MM.1S (cell line): Measurements from ENCODE around the gene HYDIN.
"Not testable (repeated sequence)": the region's sequence is repeated elsewhere in the genome, so short reads cannot be mapped to it uniquely, and the experiment has no call there.

Experiments
- DNase-seq: peaks from one replicate; pipeline ENCODE4 v3.0.0-alpha.2; 2015
- H2AFZ ChIP-seq: fragments of 300-600 bp; sonication (generic); 2 replicates; pipeline ENCODE4 v1.6.0; 2016; ENCODE audit warnings: antibody characterized with exemption, low read length
- H3F3A ChIP-seq: fragments of 300-600 bp; sonication (generic); 2 replicates; pipeline ENCODE4 v1.6.1; 2016; ENCODE audit warnings: mild to moderate bottlenecking, antibody characterized with exemption, low read length, moderate library complexity, mixed read lengths; ENCODE audit not compliant: insufficient read depth
- H3K27ac ChIP-seq: fragments of 300-600 bp; sonication (generic); 2 replicates; pipeline ENCODE4 v1.5.1; 2016; ENCODE audit warnings: mild to moderate bottlenecking, low read length
- H3K27me3 ChIP-seq: fragments of 300-600 bp; sonication (generic); replicated peaks from 2 replicates; pipeline ENCODE4 v1.6.0; 2016; ENCODE audit warnings: low read length; ENCODE audit not compliant: insufficient read depth
- H3K36me3 ChIP-seq: fragments of 300-600 bp; sonication (generic); replicated peaks from 2 replicates; pipeline ENCODE4 v1.6.1; 2016; ENCODE audit warnings: mild to moderate bottlenecking, low read length, mixed read lengths; ENCODE audit not compliant: insufficient read depth
- H3K4me1 ChIP-seq: fragments of 300-600 bp; sonication (generic); 2 replicates; pipeline ENCODE4 v1.6.1; 2016; ENCODE audit warnings: low read length, mixed read lengths
- H3K4me2 ChIP-seq: fragments of 300-600 bp; sonication (generic); 2 replicates; pipeline ENCODE4 v1.6.0; 2016; ENCODE audit warnings: low read depth, low read length
- H3K4me3 ChIP-seq: fragments of 300-600 bp; sonication (generic); 2 replicates; pipeline ENCODE4 v1.5.1; 2016; ENCODE audit warnings: low read length, mixed read lengths
- H3K79me2 ChIP-seq: fragments of 300-600 bp; sonication (generic); 2 replicates; pipeline ENCODE4 v1.6.1; 2016; ENCODE audit warnings: mixed run types, low read length, mixed read lengths
- H3K9ac ChIP-seq: fragments of 300-600 bp; sonication (generic); 2 replicates; pipeline ENCODE4 v1.6.1; 2016; ENCODE audit warnings: low read length, mixed read lengths
- H3K9me2 ChIP-seq: fragments of 300-600 bp; sonication (generic); replicated peaks from 2 replicates; pipeline ENCODE4 v1.6.1; 2016; ENCODE audit warnings: mild to moderate bottlenecking, low read length, mixed read lengths; ENCODE audit not compliant: insufficient read depth
- H3K9me3 ChIP-seq: fragments of 300-600 bp; sonication (generic); replicated peaks from 2 replicates; pipeline ENCODE4 v1.6.1; 2016; ENCODE audit warnings: mild to moderate bottlenecking, low read length, mixed read lengths; ENCODE audit not compliant: insufficient read depth
- H4K20me1 ChIP-seq: fragments of 300-600 bp; sonication (generic); 2 replicates; pipeline ENCODE4 v1.6.1; 2016; ENCODE audit warnings: mild to moderate bottlenecking, low read length, moderate library complexity, mixed read lengths; ENCODE audit not compliant: insufficient read depth

The HYDIN gene

GRCh38 chr16:70882311-70882710 is 348.2 kb downstream of the HYDIN start:
- not testable (repeated sequence) for H3K4me1 ChIP-seq, H3K9me3 ChIP-seq, H3K79me2 ChIP-seq, H4K20me1 ChIP-seq, H3K27me3 ChIP-seq, H3K4me3 ChIP-seq, H3K9ac ChIP-seq, DNase-seq, H3K9me2 ChIP-seq, H3K4me2 ChIP-seq, H3F3A ChIP-seq, H3K36me3 ChIP-seq, H3K27ac ChIP-seq, H2AFZ ChIP-seq

- H3F3A ChIP-seq, H3K79me2 ChIP-seq, H3K36me3 ChIP-seq, H3K4me1 ChIP-seq, H3K27me3 ChIP-seq, H3K9ac ChIP-seq, H3K9me3 ChIP-seq, H3K4me3 ChIP-seq, DNase-seq, H3K4me2 ChIP-seq, H3K9me2 ChIP-seq, H3K27ac ChIP-seq, H2AFZ ChIP-seq, H4K20me1 ChIP-seq: not testable (repeated sequence)
These were observed 352.6 kb downstream of the HYDIN start for GRCh38 chr16:70877895-70878294.

GRCh38 chr16:70876442-70876841 is 354.1 kb downstream of the HYDIN start:
- not testable (repeated sequence) for H3K36me3 ChIP-seq

GRCh38 chr16:70864698-70865097 is 365.8 kb downstream of the HYDIN start:
- not testable (repeated sequence) for H3K9me2 ChIP-seq, H3K4me1 ChIP-seq, H3K9me3 ChIP-seq, DNase-seq, H3K4me2 ChIP-seq, H3K36me3 ChIP-seq, H4K20me1 ChIP-seq, H3K27me3 ChIP-seq, H2AFZ ChIP-seq, H3K27ac ChIP-seq, H3K79me2 ChIP-seq, H3K4me3 ChIP-seq, H3K9ac ChIP-seq, H3F3A ChIP-seq

More at GRCh38 chr16:70876442-70876841, 354.1 kb downstream of the HYDIN start:
- not testable (repeated sequence) for H3K27me3 ChIP-seq, H4K20me1 ChIP-seq, H2AFZ ChIP-seq, H3K27ac ChIP-seq, H3K9me2 ChIP-seq, H3K79me2 ChIP-seq, H3K4me3 ChIP-seq, H3K4me2 ChIP-seq, H3K9ac ChIP-seq, DNase-seq, H3K4me1 ChIP-seq, H3F3A ChIP-seq, H3K9me3 ChIP-seq

- H3K4me2 ChIP-seq, H3K4me1 ChIP-seq, H3K36me3 ChIP-seq, DNase-seq, H3K9ac ChIP-seq, H3K9me3 ChIP-seq, H3K9me2 ChIP-seq, H4K20me1 ChIP-seq, H3F3A ChIP-seq, H3K27me3 ChIP-seq, H3K27ac ChIP-seq, H2AFZ ChIP-seq, H3K4me3 ChIP-seq, H3K79me2 ChIP-seq: not testable (repeated sequence)
These were observed 368.5 kb downstream of the HYDIN start for GRCh38 chr16:70861996-70862395.

- H3K27me3 ChIP-seq, H3K9me2 ChIP-seq, H3K4me2 ChIP-seq, H3K9ac ChIP-seq, H3F3A ChIP-seq, DNase-seq, H3K36me3 ChIP-seq, H3K9me3 ChIP-seq, H4K20me1 ChIP-seq, H3K79me2 ChIP-seq, H2AFZ ChIP-seq, H3K4me1 ChIP-seq, H3K27ac ChIP-seq, H3K4me3 ChIP-seq: not testable (repeated sequence)
These were observed 379.2 kb downstream of the HYDIN start for GRCh38 chr16:70851299-70851698.

- not testable (repeated sequence) for H4K20me1 ChIP-seq, H3K79me2 ChIP-seq, H3K27me3 ChIP-seq, H3K9ac ChIP-seq, H3K4me3 ChIP-seq, H3K9me2 ChIP-seq, H3K9me3 ChIP-seq, DNase-seq, H2AFZ ChIP-seq, H3K4me1 ChIP-seq, H3K27ac ChIP-seq, H3K4me2 ChIP-seq, H3F3A ChIP-seq, H3K36me3 ChIP-seq
These were observed 406.9 kb downstream of the HYDIN start for GRCh38 chr16:70823498-70824118.

GRCh38 chr16:70822734-70823133 is 407.8 kb downstream of the HYDIN start:
- not testable (repeated sequence) for H3K79me2 ChIP-seq, H3K4me3 ChIP-seq, H3K27ac ChIP-seq, H3K9me3 ChIP-seq, H4K20me1 ChIP-seq, H3K4me2 ChIP-seq, H3K27me3 ChIP-seq, H3K9me2 ChIP-seq, H3K4me1 ChIP-seq, H3F3A ChIP-seq, H2AFZ ChIP-seq, H3K36me3 ChIP-seq, H3K9ac ChIP-seq, DNase-seq
